ENCODE results near the gene SLC6A18.

DNA sequence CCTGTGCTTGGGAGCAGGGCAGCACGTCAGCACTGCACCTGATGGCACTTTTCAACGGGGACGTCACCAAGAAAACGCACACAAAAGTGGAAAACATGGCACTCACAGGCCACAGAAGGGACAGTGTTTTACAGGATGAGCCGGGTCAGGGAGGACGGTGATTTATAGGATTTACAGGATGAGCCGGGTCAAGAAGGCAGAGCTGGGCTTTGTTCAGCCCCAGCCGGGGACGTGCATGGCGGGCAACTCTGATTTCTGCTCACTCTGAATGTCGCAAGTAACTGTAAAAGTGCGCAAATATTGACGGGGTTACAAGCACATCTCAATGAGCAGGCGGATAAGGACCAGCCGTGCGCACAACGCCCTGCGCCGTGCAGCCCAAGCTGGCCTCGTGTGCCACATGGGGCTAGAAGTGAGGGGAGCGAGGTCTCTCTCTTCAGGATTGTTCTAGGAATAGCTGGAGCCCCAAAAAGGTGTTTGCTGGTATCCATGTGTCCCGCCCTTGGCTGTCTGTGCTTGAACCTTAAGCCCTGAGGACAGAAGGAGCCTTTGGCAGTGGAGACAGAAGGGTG is 16.4 kb downstream of the SLC6A18 start:
- TF ChIP-seq CTCF (optimal IDR thresholded peaks at IDR 0.05 in 1 of 3, IDR thresholded peaks at IDR 0.05 in 1 of 3, conservative IDR thresholded peaks at IDR 0.05 in 1 of 3; ENCODE audit: extremely low read depth in 1 of 3, insufficient read depth in 2 of 3, low read length in 3 of 3) = no peak
- no peak for TF ChIP-seq EZH2 (IDR thresholded peaks at IDR 0.05; ENCODE audit: low read length)
